ENCODE data around the gene DMRTC1B. TPM values are rescaled to one million over a fixed set of nuclear protein-coding genes. Genes with fewer than 3 reads are reported as not detected.

DMRTC1B gene
- total RNA-seq, 1 donor from 2014 or later, result 0.31 TPM

Small RNAs within 50 kb of the gene (small RNA-seq; reads per million reads assigned to genes)
- 0.09 reads per million for gene RNU1-112P

Other genes with a start within 250 kb of the DMRTC1B start
- gene HDAC8, start 204.0 kb upstream of the DMRTC1B start, total RNA-seq, result 37.7 TPM
- 3.1 TPM for gene PHKA1, start 62.6 kb upstream of the DMRTC1B start, total RNA-seq
- gene FAM236B, start 5.8 kb downstream of the DMRTC1B start, total RNA-seq, result not detected
- gene FAM236D, start 31.3 kb downstream of the DMRTC1B start, total RNA-seq, result not detected
- not detected for gene FAM236C, start 135.7 kb downstream of the DMRTC1B start, total RNA-seq
- gene FAM236A, start 161.3 kb downstream of the DMRTC1B start, total RNA-seq, result not detected
- not detected for gene DMRTC1, start 166.9 kb downstream of the DMRTC1B start, total RNA-seq
- not detected for gene PABPC1L2B, start 226.0 kb downstream of the DMRTC1B start, total RNA-seq